ENCODE measurements around the gene SEPHS2. TPM values are rescaled to one million over a fixed set of nuclear protein-coding genes. Genes with fewer than 3 reads are reported as not detected.

SEPHS2 gene
- total and polyA plus RNA-seq, 2 donors (not counting 3 experiments of a cell fraction or from before 2014, with no cell fraction given), result 22.9 to 32.8 TPM

GRCh38 chr16:30429678-30430427 lies 15.8 kb downstream of the SEPHS2 start, which contains the start of gene DCTPP1:
TSS of gene DCTPP1 (minus strand) at chr16:30430030. CDS start at chr16:30429980, 50 bp downstream.
- dilution Hi-C loops (cut with MboI; ENCODE audit: extremely low pct_ligation_motif_present, low sequenced_read_pairs), result no loop called here
- Histone ChIP-seq H2AFZ (ENCODE audit: low read depth, low read length) (peak within 1 kb of the TSS; percentile 88), H3K9me1 (replicated peaks; ENCODE audit: control insufficient read depth, extremely low read depth, insufficient read depth, low read length) (no peaks in the 10 kb centered on the region), H3K9me3 (replicated peaks; ENCODE audit: control insufficient read depth, insufficient read depth, low read length) (no peaks in the 10 kb centered on the region), H4K20me1 (replicated peaks; ENCODE audit: control insufficient read depth, extremely low read depth, insufficient read depth, low read length) (no peaks in the 10 kb centered on the region), H3K4me2 (ENCODE audit: insufficient read depth, low read length) (peak within 1 kb of the TSS; percentile 88), H3K4me1 (ENCODE audit: control insufficient read depth, extremely low read depth, insufficient read depth, low read length) (peaks cover 23% of the 10 kb centered on the region), H3K36me3 (ENCODE audit: control insufficient read depth in 2 of 2, extremely low read depth in 1 of 2, insufficient read depth in 2 of 2, low read length in 2 of 2) (no peaks in the 10 kb centered on the region), H3K27me3 (ENCODE audit: control insufficient read depth in 2 of 2, insufficient read depth in 2 of 2, low read length in 2 of 2) (peaks cover 0 to 4% of the 10 kb centered on the region in 2 experiments), H3K4me3 (replicated peaks in 1 of 3; ENCODE audit: insufficient read depth in 1 of 3, low read depth in 1 of 3, low read length in 3 of 3) (peak within 1 kb of the TSS; percentile 40 to 73 (median 63)), H3K79me2 (ENCODE audit: control insufficient read depth, insufficient read depth, low read length) (peaks cover 19% of the 10 kb centered on the region), H3K27ac (ENCODE audit: insufficient read depth, low read depth, low read length) (peak within 1 kb of the TSS; percentile 38), H3K9ac (replicated peaks; ENCODE audit: extremely low read depth, insufficient read depth, low read length) (peak within 1 kb of the TSS; percentile 65)
- ChIA-PET CTCF (interaction anchor here (0.6 to 2.8 kb wide), 47 partner anchors 9 to 338 kb away, joined by 3 to 46 read pairs (median 5); partner anchors contain the start of genes PRR14, SEPHS2, TBC1D10B and TBX6), POLR2A (interaction anchor here (1.0 to 1.5 kb wide), 4 partner anchors 12 to 364 kb away, joined by 4 to 6 read pairs (median 4); partner anchors contain the start of genes ALDOA, ZNF764 and ZNF771)
- TSS peak; percentile 82 for BruUV-seq (replicated peaks)
- intact Hi-C loops (cut with micrococcal nuclease), result loop anchor here (1.0 to 2.0 kb wide), 5 partner anchors 97 to 265 kb away; partner anchors contain the start of gene ZNF785
- TF ChIP-seq JUN (IDR thresholded peaks at IDR 0.05; ENCODE audit: borderline replicate concordance, insufficient read depth, insufficient read length, low read depth) (peak; percentile 5), POLR2A (IDR thresholded peaks at IDR 0.05; ENCODE audit: low read depth, low read length) (peak; percentile 25), CTCF (IDR thresholded peaks at IDR 0.05; ENCODE audit: extremely low read depth in 1 of 2, insufficient read depth in 1 of 2, low read depth in 1 of 2, low read length in 2 of 2) (peak; percentile 66 to 78), FOS (IDR thresholded peaks at IDR 0.05; ENCODE audit: borderline replicate concordance, insufficient read depth, low read length) (no peak)
- peak; percentile 98 for FAIRE-seq
- peak; percentile 97 for DNase-seq (ENCODE audit: low read depth, low spot score)
